Retinal pigment epithelial cell (primary cell): ENCODE data around the gene SMARCB1.

Source experiments
- DNase-seq: peaks from one replicate; pipeline ENCODE4 v3.0.0-alpha.2; 2010; ENCODE audit warnings: low read depth
- H3K4me3 ChIP-seq: 2 replicates; pipeline ENCODE4 v1.5.1; 2011; ENCODE audit warnings: mild to moderate bottlenecking, low read length, control low read depth, moderate library complexity
- TF ChIP-seq, protein P1 (sequence below): conservative IDR thresholded peaks from 2 replicates; pipeline ENCODE4 v1.5.1; 2011; ENCODE audit warnings: low read depth, low read length, control low read depth, inconsistent platforms

The SMARCB1 gene

DNA sequence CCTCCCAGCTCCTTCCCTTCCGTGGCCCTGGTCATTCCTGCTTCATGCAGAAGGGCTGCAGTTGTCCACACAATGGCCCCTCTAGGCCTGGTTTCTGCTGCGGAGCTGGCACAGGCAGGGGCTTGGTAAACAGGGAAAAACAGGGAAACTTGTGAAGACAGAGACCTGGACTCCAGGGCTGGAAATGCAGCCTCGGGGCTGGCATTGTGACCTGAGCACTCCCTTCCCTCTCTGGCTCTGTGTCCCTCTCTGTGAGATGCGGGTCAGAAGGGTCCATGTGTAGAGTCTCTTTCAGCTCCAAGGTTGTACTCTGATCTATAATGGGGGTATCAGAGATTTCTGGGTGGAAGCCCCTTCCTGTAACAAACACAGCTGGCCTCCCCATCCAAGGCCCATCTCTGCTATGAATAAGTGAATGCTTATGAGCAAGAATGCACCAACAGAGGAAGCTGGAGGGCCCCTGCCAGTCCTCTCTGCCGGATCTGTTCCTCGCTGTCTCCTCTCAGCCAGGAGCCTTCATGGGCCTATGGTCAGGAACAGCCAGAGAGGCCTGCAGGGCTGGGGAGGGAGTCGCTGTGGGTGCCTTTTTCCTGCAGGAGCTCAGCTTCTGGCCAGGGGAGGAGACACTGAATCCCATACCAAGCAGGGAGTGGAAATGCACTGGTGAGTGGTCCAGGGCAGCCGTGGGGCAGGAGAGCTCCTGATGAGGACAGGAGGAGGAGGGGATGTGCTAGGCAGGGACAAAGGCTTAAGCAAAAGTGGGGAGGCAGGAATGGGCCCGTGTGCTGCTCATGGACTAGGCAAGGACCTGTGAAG, 58.7 kb downstream of the SMARCB1 start:
- no peak for DNase-seq
- TF ChIP-seq, protein P1, sequence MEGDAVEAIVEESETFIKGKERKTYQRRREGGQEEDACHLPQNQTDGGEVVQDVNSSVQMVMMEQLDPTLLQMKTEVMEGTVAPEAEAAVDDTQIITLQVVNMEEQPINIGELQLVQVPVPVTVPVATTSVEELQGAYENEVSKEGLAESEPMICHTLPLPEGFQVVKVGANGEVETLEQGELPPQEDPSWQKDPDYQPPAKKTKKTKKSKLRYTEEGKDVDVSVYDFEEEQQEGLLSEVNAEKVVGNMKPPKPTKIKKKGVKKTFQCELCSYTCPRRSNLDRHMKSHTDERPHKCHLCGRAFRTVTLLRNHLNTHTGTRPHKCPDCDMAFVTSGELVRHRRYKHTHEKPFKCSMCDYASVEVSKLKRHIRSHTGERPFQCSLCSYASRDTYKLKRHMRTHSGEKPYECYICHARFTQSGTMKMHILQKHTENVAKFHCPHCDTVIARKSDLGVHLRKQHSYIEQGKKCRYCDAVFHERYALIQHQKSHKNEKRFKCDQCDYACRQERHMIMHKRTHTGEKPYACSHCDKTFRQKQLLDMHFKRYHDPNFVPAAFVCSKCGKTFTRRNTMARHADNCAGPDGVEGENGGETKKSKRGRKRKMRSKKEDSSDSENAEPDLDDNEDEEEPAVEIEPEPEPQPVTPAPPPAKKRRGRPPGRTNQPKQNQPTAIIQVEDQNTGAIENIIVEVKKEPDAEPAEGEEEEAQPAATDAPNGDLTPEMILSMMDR: no peak
- H3K4me3 ChIP-seq: no peak overlapping the region

DNA sequence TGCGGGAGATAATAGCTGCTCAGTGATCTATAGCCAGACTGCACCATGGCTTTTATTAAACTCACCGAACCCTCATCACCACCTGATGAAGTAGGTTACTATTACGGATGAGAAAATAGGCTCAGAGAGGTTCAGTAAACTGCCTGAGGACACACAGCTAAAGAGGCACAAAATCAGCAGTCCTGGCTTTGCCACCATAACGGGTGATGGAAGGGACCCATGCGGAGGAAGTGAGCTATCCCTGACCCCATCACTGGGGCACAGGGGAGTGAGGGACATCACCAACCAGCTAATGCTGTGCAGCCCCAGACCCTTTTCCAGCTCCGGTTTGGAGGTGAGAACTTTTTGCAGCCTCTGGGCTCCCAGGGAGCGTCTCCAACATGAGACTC, 59.3 kb downstream of the SMARCB1 start:
- H3K4me3 ChIP-seq: no peak overlapping the region
- TF ChIP-seq, protein P1: no peak
- no peak for DNase-seq

DNA sequence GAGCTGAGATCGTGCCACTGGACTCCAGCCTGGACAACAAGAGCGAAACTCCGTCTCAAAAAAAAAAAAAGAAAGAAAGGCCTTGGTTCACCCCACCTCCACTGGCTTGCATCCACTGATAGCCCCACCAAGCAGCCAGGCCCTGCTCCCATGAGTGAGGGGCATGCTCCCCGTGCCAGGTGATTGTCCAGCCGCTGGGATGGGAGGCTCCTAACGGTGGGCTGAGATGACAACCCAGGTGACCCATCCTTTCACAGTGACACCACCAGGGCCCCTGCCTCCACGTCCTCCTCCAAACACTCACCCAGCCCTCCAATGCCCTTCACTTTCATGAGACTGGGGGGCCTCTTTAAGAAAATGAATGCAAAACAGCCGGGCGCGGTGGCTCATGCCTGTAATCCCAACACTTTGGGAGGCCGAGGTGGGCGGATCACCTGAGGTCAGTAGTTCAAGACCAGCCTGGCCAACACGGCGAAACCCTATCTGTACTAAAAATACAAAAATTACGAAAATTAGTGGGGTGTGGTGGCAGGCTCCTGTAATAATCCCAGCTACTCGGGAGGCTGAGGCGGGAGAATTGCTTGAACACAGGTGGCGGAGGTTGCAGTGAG, 60.6 kb downstream of the SMARCB1 start:
- no peak for DNase-seq
- TF ChIP-seq, protein P1: no peak
- H3K4me3 ChIP-seq: no peak overlapping the region

DNA sequence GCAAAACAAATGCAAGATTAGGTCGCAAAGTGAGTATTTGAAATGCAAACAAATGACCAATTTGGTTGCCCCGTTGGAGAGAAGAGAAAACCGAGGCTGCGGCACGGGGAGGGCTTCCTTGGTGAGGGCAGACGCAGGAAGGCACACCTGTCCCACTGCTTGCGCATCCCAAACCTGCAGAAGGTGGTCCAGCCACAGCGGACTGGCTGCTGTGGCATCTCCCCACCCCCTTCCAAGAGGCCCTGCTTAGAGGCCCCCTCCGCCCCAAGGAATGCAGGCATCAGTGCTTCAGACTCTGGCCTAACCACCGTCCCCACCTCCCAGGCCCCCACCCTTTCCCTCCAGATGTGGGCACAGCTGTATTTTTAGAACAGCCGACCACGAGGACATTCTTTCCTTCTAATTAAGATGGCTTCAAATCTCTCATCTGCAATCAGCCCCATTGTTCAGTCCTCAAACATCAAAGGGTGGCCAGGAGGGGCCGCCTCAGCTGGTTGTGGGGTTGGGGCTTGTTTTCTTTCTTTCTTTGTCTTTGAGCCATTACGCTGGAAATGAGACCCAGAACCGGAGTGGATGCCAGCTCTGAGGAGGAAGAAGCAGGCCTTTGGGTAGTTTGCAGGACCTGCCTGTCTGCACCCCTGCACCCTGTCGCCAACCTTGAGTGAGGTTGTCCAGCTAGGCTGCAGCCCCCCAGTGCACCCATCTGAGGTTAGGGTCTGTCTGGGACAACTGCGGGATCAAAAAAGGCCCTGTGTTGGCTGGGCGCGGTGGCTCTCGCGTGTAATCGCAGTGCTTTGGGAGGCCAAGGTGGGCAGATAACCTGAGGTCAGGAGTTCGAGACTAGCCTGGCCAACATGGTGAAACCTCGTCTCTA, 61.5 kb downstream of the SMARCB1 start:
- TF ChIP-seq, protein P1: no peak
- no peak overlapping the region for H3K4me3 ChIP-seq
- no peak for DNase-seq

DNA sequence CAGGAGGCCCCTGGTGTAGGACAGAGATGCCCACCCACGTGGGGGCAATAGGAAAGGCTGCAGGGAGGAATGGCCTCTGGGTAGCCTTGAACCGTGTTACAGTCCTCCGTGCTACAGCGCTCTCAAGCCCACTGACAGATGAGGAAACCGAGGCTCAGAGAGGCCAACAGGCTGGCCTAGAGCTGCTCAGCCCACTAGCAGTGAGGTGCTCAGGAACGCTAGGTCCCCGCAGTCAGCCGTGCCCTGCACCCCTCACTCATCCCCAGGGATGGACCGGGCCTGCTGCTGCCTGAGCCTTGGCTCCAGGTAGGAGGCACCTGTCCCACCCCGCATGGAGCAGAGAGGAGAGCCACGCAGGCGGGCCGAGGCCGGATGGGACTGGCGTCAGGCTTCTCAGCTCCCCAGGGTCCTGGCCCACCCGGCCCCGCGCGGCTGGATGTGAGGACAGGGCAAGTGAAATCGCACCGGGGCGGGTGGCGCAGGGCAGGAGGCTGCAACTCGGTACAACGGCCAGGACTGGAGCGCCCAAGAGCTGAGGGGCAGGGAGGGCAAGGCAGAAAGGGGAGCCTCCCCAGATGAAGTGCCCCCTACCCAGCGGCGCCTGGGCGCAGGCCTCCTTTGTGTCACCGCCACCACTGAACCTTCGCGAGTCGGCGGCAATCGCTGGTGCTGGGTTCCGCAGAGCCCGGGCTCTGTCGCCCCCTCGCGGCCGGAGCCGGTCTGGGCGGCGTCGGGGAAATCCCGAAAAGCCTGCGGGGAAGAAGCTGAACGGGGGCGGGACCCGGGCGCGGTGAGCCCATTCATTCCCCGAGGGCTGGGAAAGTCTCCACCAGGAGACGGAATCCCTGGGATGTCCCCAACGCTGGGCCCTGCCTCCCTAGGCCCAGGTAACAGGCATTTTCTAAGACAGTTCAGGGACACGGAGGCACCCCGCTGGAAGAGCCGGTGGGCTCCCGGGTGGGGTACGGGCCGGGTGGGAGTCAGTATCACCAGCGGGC, 62.5 kb downstream of the SMARCB1 start:
- TF ChIP-seq, protein P1: peak; percentile 92
- DNase-seq: no peak
- no peak overlapping the region for H3K4me3 ChIP-seq

DNA sequence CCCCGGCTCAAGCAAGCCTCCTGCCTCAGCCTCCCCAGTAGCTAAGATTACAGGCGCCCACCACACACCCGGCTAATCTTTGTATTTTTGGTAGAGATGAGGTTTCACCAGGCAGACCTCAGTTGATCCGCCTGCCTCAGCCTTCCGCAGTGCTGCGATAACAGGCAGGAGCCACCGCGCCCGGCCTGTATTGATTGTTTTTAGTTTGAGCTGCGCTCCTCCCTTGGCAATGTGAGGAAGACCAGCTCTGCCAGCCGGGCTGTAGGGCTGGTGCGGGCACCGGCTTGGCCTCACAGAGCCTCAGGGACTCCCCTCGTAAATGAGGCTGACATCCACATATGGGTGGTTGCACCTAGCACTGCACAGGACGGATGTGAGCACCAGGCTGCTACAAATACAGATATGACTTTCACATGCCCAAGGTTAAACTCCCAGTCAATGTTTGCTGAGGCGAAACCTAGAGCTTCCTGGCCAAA, 63.4 kb downstream of the SMARCB1 start:
- DNase-seq: no peak
- TF ChIP-seq, protein P1: no peak
- no peak overlapping the region for H3K4me3 ChIP-seq
